ENCODE results near the gene CHRNA3. TPM values are rescaled to one million over a fixed set of nuclear protein-coding genes. Genes with fewer than 3 reads are reported as not detected.

Gene CHRNA3
- total RNA-seq, 1 donor from 2014 or later = 1.6 TPM

GRCh38 chr15:78599189-78599588, 21.6 kb downstream of the CHRNA3 start:
- H3K9me3 Mint-ChIP-seq = no peaks in the 10 kb centered on the region
- Histone ChIP-seq H3K4me2 (no peak overlapping the region), H4K20me1 (ENCODE audit: low read depth) (no peaks in the 10 kb centered on the region), H3K9me3 (ENCODE audit: low read depth) (no peaks in the 10 kb centered on the region), H3K27ac (no peak overlapping the region), H3K9ac (no peak overlapping the region), H3K27me3 (no peaks in the 10 kb centered on the region), H2AFZ (replicated peaks) (no peak overlapping the region), H3F3A (ENCODE audit: low read depth) (peaks cover 5% of the 10 kb centered on the region), H3K36me3 (no peaks in the 10 kb centered on the region), H3K79me2 (ENCODE audit: low read depth) (no peaks in the 10 kb centered on the region), H3K4me3 (no peak overlapping the region), H3K4me1 (no peaks in the 10 kb centered on the region)
- TF ChIP-seq CTCF (IDR thresholded peaks at IDR 0.05) (no peak), EZH2phosphoT487 (IDR thresholded peaks at IDR 0.05) (no peak), EZH2 (IDR thresholded peaks at IDR 0.05) (no peak)
- no peaks in the 10 kb centered on the region for H3K4me1 Mint-ChIP-seq
- DNase-seq (ENCODE audit: low spot score) = no peak
- H3K27ac Mint-ChIP-seq = no peak overlapping the region
- peaks cover 2% of the 10 kb centered on the region for H3K27me3 Mint-ChIP-seq (ENCODE audit: insufficient read depth, low read depth)
- H3K4me3 Mint-ChIP-seq = no peak overlapping the region
- peaks cover 7% of the 10 kb centered on the region for H3K36me3 Mint-ChIP-seq

- no peak overlapping the region for H3K27ac ChIP-seq
- H3K36me3 ChIP-seq = peaks cover under 1% of the 10 kb centered on the region
- H2AFZ ChIP-seq (replicated peaks) = no peak overlapping the region
- no peak overlapping the region for H3K27ac Mint-ChIP-seq
- no peaks in the 10 kb centered on the region for H3K9me3 ChIP-seq (ENCODE audit: low read depth)
- no peaks in the 10 kb centered on the region for H3K4me1 Mint-ChIP-seq
- no peak overlapping the region for H3K4me2 ChIP-seq
- H3K9ac ChIP-seq = no peak overlapping the region
- H4K20me1 ChIP-seq (ENCODE audit: low read depth) = no peaks in the 10 kb centered on the region
- peaks cover 4% of the 10 kb centered on the region for H3F3A ChIP-seq (ENCODE audit: low read depth)
- peaks cover 7% of the 10 kb centered on the region for H3K36me3 Mint-ChIP-seq
- no peaks in the 10 kb centered on the region for H3K4me1 ChIP-seq
- DNase-seq (ENCODE audit: low spot score) = no peak
- H3K27me3 ChIP-seq = no peaks in the 10 kb centered on the region
- TF ChIP-seq EZH2 (IDR thresholded peaks at IDR 0.05) (no peak), CTCF (IDR thresholded peaks at IDR 0.05) (no peak), EZH2phosphoT487 (IDR thresholded peaks at IDR 0.05) (no peak)
- H3K9me3 Mint-ChIP-seq = no peaks in the 10 kb centered on the region
- no peaks in the 10 kb centered on the region for H3K79me2 ChIP-seq (ENCODE audit: low read depth)
- H3K4me3 ChIP-seq = no peak overlapping the region
- no peak overlapping the region for H3K4me3 Mint-ChIP-seq
- peaks cover 2% of the 10 kb centered on the region for H3K27me3 Mint-ChIP-seq (ENCODE audit: insufficient read depth, low read depth)
These were observed 22.4 kb downstream of the CHRNA3 start for GRCh38 chr15:78598348-78598747.

- no peak overlapping the region for H3K9ac ChIP-seq
- no peaks in the 10 kb centered on the region for H3K4me1 ChIP-seq
- Mint-ChIP-seq H3K4me3 (no peak overlapping the region), H3K36me3 (peaks cover 5% of the 10 kb centered on the region), H3K27me3 (ENCODE audit: insufficient read depth, low read depth) (no peaks in the 10 kb centered on the region), H3K9me3 (no peaks in the 10 kb centered on the region), H3K27ac (no peak overlapping the region), H3K4me1 (no peaks in the 10 kb centered on the region)
- H4K20me1 ChIP-seq (ENCODE audit: low read depth) = no peaks in the 10 kb centered on the region
- H3K36me3 ChIP-seq = peaks cover 7% of the 10 kb centered on the region
- no peaks in the 10 kb centered on the region for H3K9me3 ChIP-seq (ENCODE audit: low read depth)
- no peak overlapping the region for H3K4me3 ChIP-seq
- H3K27me3 ChIP-seq = no peaks in the 10 kb centered on the region
- no peak for TF ChIP-seq EZH2 (IDR thresholded peaks at IDR 0.05)
- TF ChIP-seq EZH2phosphoT487 (IDR thresholded peaks at IDR 0.05) = no peak
- TF ChIP-seq CTCF (IDR thresholded peaks at IDR 0.05) = no peak
- H3K79me2 ChIP-seq (ENCODE audit: low read depth) = no peaks in the 10 kb centered on the region
- no peak overlapping the region for H2AFZ ChIP-seq (replicated peaks)
- H3K4me2 ChIP-seq = no peak overlapping the region
- no peaks in the 10 kb centered on the region for H3F3A ChIP-seq (ENCODE audit: low read depth)
- no peak for DNase-seq (ENCODE audit: low spot score)
- H3K27ac ChIP-seq = no peak overlapping the region
These were observed 23.2 kb downstream of the CHRNA3 start for GRCh38 chr15:78597583-78597982.

Data from neural progenitor cell (in vitro differentiated cells).